ENCODE data around the gene LHX4. TPM values are rescaled to one million over a fixed set of nuclear protein-coding genes. Genes with fewer than 3 reads are reported as not detected.

The LHX4 gene
- total and polyA plus RNA-seq, 2 of the 13 experiments (the other 11 are each of a cell fraction or from before 2014, with no cell fraction given), result 0.03 to 0.07 TPM

DNA sequence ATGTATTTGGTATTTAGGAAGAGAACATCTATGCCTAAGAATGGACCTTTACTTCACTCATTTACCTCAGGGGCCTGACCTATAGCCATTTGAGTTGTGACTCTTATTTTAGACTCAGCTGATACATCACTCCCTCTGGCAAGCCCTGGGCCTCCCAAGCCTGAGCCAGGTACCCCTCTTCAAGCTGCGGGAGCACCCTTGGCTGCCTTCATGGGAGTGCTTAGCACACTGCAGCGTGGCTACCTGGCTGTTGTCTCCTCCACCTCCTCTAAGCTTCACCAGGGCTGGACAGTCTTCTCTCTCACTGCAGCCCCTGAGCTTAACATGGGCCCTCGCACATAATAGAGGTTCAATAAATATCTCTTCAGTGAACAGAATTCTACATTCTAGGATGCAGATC lies 23.5 kb upstream of the LHX4 start:
- no TSS peak for BruUV-seq (replicated peaks)
- intact Hi-C loops (cut with micrococcal nuclease; ENCODE audit: unreplicated experiment), result no loop called here
- Histone ChIP-seq H4K20me1 (ENCODE audit: insufficient read depth, low read length) (no peaks in the 10 kb centered on the region), H3K9ac (ENCODE audit: insufficient read depth, low read depth, low read length) (no peak overlapping the region), H3K27ac (ENCODE audit: extremely low read length, insufficient read depth, low read length) (no peak overlapping the region), H2AFZ (ENCODE audit: low read length) (no peak overlapping the region), H3K4me1 (ENCODE audit: insufficient read depth, low read length) (no peaks in the 10 kb centered on the region), H3K9me3 (ENCODE audit: low read length) (no peaks in the 10 kb centered on the region), H3K36me3 (replicated peaks in 1 of 2; ENCODE audit: control insufficient read depth in 1 of 2, insufficient read depth in 2 of 2, low read length in 2 of 2) (no peaks in the 10 kb centered on the region), H3K79me2 (ENCODE audit: insufficient read depth, low read length) (no peaks in the 10 kb centered on the region), H3K4me3 (replicated peaks in 1 of 3; ENCODE audit: insufficient read depth in 1 of 3, low read depth in 2 of 3, low read length in 3 of 3) (no peak overlapping the region), H3K27me3 (ENCODE audit: control insufficient read depth in 1 of 2, insufficient read depth in 2 of 2, low read length in 2 of 2) (peaks cover 0 to 14% of the 10 kb centered on the region in 2 experiments; a peak in 2 of 5 replicates), H3K4me2 (ENCODE audit: low read depth, low read length) (no peak overlapping the region)
- DNase-seq (ENCODE audit: low spot score) (no peak), ATAC-seq (no peak), FAIRE-seq (no peak)
- TF ChIP-seq ZNF776 (CRISPR knock-in tag; IDR thresholded peaks at IDR 0.05) (no peak), ZBTB7B (CRISPR knock-in tag; IDR thresholded peaks at IDR 0.05) (no peak), RBM22 (optimal IDR thresholded peaks at IDR 0.05; ENCODE audit: low read length) (no peak), YEATS4 (CRISPR knock-in tag; IDR thresholded peaks at IDR 0.05; ENCODE audit: borderline replicate concordance) (no peak), KLF6 (CRISPR knock-in tag; IDR thresholded peaks at IDR 0.05) (no peak), HNRNPL (IDR thresholded peaks at IDR 0.05; ENCODE audit: low read depth, low read length) (no peak), SRF (IDR thresholded peaks at IDR 0.05; ENCODE audit: low read depth, low read length) (no peak), HMGA1 (CRISPR knock-in tag; conservative IDR thresholded peaks at IDR 0.05) (no peak), SALL2 (CRISPR knock-in tag; IDR thresholded peaks at IDR 0.05) (no peak)
- TF ChIP-seq, protein P1, sequence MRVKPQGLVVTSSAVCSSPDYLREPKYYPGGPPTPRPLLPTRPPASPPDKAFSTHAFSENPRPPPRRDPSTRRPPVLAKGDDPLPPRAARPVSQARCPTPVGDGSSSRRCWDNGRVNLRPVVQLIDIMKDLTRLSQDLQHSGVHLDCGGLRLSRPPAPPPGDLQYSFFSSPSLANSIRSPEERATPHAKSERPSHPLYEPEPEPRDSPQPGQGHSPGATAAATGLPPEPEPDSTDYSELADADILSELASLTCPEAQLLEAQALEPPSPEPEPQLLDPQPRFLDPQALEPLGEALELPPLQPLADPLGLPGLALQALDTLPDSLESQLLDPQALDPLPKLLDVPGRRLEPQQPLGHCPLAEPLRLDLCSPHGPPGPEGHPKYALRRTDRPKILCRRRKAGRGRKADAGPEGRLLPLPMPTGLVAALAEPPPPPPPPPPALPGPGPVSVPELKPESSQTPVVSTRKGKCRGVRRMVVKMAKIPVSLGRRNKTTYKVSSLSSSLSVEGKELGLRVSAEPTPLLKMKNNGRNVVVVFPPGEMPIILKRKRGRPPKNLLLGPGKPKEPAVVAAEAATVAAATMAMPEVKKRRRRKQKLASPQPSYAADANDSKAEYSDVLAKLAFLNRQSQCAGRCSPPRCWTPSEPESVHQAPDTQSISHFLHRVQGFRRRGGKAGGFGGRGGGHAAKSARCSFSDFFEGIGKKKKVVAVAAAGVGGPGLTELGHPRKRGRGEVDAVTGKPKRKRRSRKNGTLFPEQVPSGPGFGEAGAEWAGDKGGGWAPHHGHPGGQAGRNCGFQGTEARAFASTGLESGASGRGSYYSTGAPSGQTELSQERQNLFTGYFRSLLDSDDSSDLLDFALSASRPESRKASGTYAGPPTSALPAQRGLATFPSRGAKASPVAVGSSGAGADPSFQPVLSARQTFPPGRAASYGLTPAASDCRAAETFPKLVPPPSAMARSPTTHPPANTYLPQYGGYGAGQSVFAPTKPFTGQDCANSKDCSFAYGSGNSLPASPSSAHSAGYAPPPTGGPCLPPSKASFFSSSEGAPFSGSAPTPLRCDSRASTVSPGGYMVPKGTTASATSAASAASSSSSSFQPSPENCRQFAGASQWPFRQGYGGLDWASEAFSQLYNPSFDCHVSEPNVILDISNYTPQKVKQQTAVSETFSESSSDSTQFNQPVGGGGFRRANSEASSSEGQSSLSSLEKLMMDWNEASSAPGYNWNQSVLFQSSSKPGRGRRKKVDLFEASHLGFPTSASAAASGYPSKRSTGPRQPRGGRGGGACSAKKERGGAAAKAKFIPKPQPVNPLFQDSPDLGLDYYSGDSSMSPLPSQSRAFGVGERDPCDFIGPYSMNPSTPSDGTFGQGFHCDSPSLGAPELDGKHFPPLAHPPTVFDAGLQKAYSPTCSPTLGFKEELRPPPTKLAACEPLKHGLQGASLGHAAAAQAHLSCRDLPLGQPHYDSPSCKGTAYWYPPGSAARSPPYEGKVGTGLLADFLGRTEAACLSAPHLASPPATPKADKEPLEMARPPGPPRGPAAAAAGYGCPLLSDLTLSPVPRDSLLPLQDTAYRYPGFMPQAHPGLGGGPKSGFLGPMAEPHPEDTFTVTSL (CRISPR knock-in tag; IDR thresholded peaks at IDR 0.05; ENCODE audit: borderline replicate concordance), result no peak
- TF ChIP-seq, protein P2, sequence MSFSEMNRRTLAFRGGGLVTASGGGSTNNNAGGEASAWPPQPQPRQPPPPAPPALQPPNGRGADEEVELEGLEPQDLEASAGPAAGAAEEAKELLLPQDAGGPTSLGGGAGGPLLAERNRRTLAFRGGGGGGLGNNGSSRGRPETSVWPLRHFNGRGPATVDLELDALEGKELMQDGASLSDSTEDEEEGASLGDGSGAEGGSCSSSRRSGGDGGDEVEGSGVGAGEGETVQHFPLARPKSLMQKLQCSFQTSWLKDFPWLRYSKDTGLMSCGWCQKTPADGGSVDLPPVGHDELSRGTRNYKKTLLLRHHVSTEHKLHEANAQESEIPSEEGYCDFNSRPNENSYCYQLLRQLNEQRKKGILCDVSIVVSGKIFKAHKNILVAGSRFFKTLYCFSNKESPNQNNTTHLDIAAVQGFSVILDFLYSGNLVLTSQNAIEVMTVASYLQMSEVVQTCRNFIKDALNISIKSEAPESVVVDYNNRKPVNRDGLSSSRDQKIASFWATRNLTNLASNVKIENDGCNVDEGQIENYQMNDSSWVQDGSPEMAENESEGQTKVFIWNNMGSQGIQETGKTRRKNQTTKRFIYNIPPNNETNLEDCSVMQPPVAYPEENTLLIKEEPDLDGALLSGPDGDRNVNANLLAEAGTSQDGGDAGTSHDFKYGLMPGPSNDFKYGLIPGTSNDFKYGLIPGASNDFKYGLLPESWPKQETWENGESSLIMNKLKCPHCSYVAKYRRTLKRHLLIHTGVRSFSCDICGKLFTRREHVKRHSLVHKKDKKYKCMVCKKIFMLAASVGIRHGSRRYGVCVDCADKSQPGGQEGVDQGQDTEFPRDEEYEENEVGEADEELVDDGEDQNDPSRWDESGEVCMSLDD (CRISPR knock-in tag; IDR thresholded peaks at IDR 0.05; ENCODE audit: borderline replicate concordance), result no peak
- TF ChIP-seq, protein P3, sequence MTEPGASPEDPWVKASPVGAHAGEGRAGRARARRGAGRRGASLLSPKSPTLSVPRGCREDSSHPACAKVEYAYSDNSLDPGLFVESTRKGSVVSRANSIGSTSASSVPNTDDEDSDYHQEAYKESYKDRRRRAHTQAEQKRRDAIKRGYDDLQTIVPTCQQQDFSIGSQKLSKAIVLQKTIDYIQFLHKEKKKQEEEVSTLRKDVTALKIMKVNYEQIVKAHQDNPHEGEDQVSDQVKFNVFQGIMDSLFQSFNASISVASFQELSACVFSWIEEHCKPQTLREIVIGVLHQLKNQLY (CRISPR knock-in tag; IDR thresholded peaks at IDR 0.05), result no peak
- in situ Hi-C loops (cut with HindIII; ENCODE audit: extremely low pct_ligation_motif_present, low pct_unique_long_range_greater_than_20kb), result loop anchor here (5.0 kb wide), 1 partner anchor 51 kb away; no protein-coding TSS in a partner anchor
- POLR2A ChIA-PET, result no interaction called here
- WGBS (ENCODE audit: low lambda C conversion rate), result 30% methylated on average over 3 of the region's 3 CpGs
- CTCF ChIA-PET (ENCODE audit: low intra/inter-chr PET ratio, low total read pairs), result no interaction called here
